Astrocyte (in vitro differentiated cells and primary cell): ENCODE results near the gene RNASEH2C. TPM values are rescaled to one million over a fixed set of nuclear protein-coding genes. Genes with fewer than 3 reads are reported as not detected.

Experiments used
- DNase-seq: peaks from one replicate; pipeline ENCODE4 v3.0.0-alpha.2; 2010; ENCODE audit warnings: low read depth
- FAIRE-seq: peaks from 2 replicates; lab custom pipeline; 2011; peaks lifted over from hg19 to GRCh38; lab: Jason Lieb, UNC
- H2AFZ ChIP-seq: 2 replicates; pipeline ENCODE4 v1.6.0; 2012; ENCODE audit warnings: low read depth, low read length, inconsistent platforms
- H3K27ac ChIP-seq: 2 replicates; pipeline ENCODE4 v1.5.1; 2011; ENCODE audit warnings: low read depth, low read length, inconsistent platforms
- H3K27me3 ChIP-seq: 2 replicates; pipeline ENCODE4 v1.6.0; 2011; ENCODE audit warnings: low read length, inconsistent platforms; ENCODE audit not compliant: insufficient read depth
- H3K36me3 ChIP-seq: 2 replicates; pipeline ENCODE4 v1.5.1; 2011; ENCODE audit warnings: low read length, inconsistent platforms; ENCODE audit not compliant: insufficient read depth
- H3K4me1 ChIP-seq: 2 replicates; pipeline ENCODE4 v1.5.1; 2011; ENCODE audit warnings: low read length, inconsistent platforms; ENCODE audit not compliant: insufficient read depth
- H3K4me2 ChIP-seq: 2 replicates; pipeline ENCODE4 v1.6.0; 2012; ENCODE audit warnings: low read length, inconsistent platforms
- H3K4me3 ChIP-seq: 2 replicates; pipeline ENCODE4 v1.5.1; 2011; ENCODE audit warnings: low read depth, mild to moderate bottlenecking, low read length, inconsistent platforms; ENCODE audit not compliant: insufficient read depth
- H3K79me2 ChIP-seq: 2 replicates; pipeline ENCODE4 v1.6.0; 2012; ENCODE audit warnings: mild to moderate bottlenecking, low read length, inconsistent platforms; ENCODE audit not compliant: insufficient read depth
- H3K9ac ChIP-seq: 2 replicates; pipeline ENCODE4 v1.6.0; 2012; ENCODE audit warnings: mild to moderate bottlenecking, low read length, inconsistent platforms
- H3K9me3 ChIP-seq: 2 replicates; pipeline ENCODE4 v1.5.1; 2012; ENCODE audit warnings: low read depth, mild to moderate bottlenecking, low read length, inconsistent platforms; ENCODE audit not compliant: insufficient read depth
- H4K20me1 ChIP-seq: 2 replicates; pipeline ENCODE4 v1.6.0; 2012; ENCODE audit warnings: low read length, inconsistent platforms; ENCODE audit not compliant: insufficient read depth
- H3K27ac Mint-ChIP-seq: one replicate; pipeline ENCODE4 v1.8.0; 2021; ENCODE audit warnings: mild to moderate bottlenecking, mixed read lengths; ENCODE audit not compliant: unreplicated experiment
- H3K27me3 Mint-ChIP-seq: one replicate; pipeline ENCODE4 v1.8.0; 2021; ENCODE audit warnings: low read depth, mixed read lengths; ENCODE audit not compliant: unreplicated experiment
- H3K36me3 Mint-ChIP-seq: one replicate; pipeline ENCODE4 v1.8.0; 2021; ENCODE audit warnings: low read depth, mixed read lengths; ENCODE audit not compliant: unreplicated experiment
- H3K4me1 Mint-ChIP-seq: one replicate; pipeline ENCODE4 v1.8.0; 2021; ENCODE audit warnings: low read depth, mixed read lengths; ENCODE audit not compliant: unreplicated experiment
- H3K4me3 Mint-ChIP-seq: one replicate; pipeline ENCODE4 v1.8.0; 2021; ENCODE audit warnings: mild to moderate bottlenecking, moderate library complexity, mixed read lengths; ENCODE audit not compliant: unreplicated experiment
- H3K9me3 Mint-ChIP-seq: one replicate; pipeline ENCODE4 v1.8.0; 2021; ENCODE audit warnings: mild to moderate bottlenecking, mixed read lengths; ENCODE audit not compliant: unreplicated experiment
- EZH2 ChIP-seq: IDR thresholded peaks from 2 replicates; pipeline ENCODE4 v1.6.1; 2012; ENCODE audit warnings: mild to moderate bottlenecking, low read length, inconsistent platforms; ENCODE audit not compliant: insufficient read depth
- total RNA-seq: library from RNA; stranded (reverse); gene quantifications from 2 replicates; pipeline ENCODE4 v1.2.1, GENCODE V29; 2021
- TF ChIP-seq, protein P1 (sequence below): IDR thresholded peaks from 2 replicates; pipeline ENCODE4 v1.5.1; 2011; ENCODE audit warnings: low read depth, mild to moderate bottlenecking, inconsistent platforms, low read length, moderate library complexity; ENCODE audit not compliant: insufficient read depth

RNASEH2C gene
- total RNA-seq, 1 donor from 2014 or later: 25.0 TPM

DNA sequence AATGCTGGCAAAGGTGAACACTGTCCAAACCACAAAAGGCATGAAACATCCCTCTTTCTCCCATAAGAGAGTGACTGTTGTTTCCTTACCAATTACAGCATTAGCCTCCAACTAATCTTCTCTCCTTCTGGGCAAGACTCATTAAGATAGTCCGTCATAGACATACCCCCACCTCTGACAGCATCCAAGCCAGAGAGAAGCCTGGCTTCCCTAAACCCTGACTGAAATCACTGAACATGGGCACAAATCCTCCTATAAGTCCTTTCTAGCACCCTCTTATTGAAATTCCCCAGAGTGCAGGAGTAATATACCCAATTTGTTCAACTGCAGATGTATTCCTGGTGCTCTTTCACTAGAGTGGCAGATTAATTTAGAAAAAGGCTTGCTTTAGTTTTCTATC lies 1.7 kb upstream of the RNASEH2C start:
- H3K4me1 Mint-ChIP-seq: peaks cover 8% of the 10 kb centered on the region
- no peaks in the 10 kb centered on the region for H3K9me3 ChIP-seq
- TF ChIP-seq, protein P1, sequence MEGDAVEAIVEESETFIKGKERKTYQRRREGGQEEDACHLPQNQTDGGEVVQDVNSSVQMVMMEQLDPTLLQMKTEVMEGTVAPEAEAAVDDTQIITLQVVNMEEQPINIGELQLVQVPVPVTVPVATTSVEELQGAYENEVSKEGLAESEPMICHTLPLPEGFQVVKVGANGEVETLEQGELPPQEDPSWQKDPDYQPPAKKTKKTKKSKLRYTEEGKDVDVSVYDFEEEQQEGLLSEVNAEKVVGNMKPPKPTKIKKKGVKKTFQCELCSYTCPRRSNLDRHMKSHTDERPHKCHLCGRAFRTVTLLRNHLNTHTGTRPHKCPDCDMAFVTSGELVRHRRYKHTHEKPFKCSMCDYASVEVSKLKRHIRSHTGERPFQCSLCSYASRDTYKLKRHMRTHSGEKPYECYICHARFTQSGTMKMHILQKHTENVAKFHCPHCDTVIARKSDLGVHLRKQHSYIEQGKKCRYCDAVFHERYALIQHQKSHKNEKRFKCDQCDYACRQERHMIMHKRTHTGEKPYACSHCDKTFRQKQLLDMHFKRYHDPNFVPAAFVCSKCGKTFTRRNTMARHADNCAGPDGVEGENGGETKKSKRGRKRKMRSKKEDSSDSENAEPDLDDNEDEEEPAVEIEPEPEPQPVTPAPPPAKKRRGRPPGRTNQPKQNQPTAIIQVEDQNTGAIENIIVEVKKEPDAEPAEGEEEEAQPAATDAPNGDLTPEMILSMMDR: no peak
- TF ChIP-seq EZH2: no peak
- H3K9ac ChIP-seq: no peak overlapping the region
- H3K4me1 ChIP-seq: peaks cover 19% of the 10 kb centered on the region
- peaks cover 1% of the 10 kb centered on the region for H3K9me3 Mint-ChIP-seq
- no peak overlapping the region for H3K27ac ChIP-seq
- FAIRE-seq (no peak), DNase-seq (no peak)
- peaks cover 32% of the 10 kb centered on the region for H3K79me2 ChIP-seq
- no peak overlapping the region for H3K4me2 ChIP-seq
- peaks cover 30% of the 10 kb centered on the region for H4K20me1 ChIP-seq
- H2AFZ ChIP-seq: no peak overlapping the region
- H3K36me3 ChIP-seq: peaks cover 9% of the 10 kb centered on the region
- no peak overlapping the region for H3K4me3 ChIP-seq
- peaks cover 6% of the 10 kb centered on the region for H3K27me3 Mint-ChIP-seq
- no peak overlapping the region for H3K27ac Mint-ChIP-seq
- peaks cover 8% of the 10 kb centered on the region for H3K36me3 Mint-ChIP-seq
- H3K4me3 Mint-ChIP-seq: no peak overlapping the region
- H3K27me3 ChIP-seq: peaks cover 6% of the 10 kb centered on the region

DNA sequence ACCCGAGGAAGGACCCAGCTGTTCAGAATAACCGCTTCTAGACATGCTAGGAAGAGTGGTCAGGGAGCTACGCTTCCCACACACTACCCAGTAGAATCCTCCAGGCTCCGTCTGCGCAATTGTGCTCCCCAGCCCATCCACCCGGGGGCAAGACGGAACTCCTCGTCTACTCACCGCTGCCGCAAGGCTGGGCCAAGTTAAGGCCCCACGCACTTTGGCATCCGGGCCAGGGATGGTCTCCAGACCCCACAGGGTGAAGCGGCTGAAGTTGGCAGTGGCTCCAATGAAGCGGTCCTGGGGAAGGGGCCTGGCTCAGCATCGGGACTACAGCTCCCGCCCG lies 757 bp downstream of the RNASEH2C start:
- Mint-ChIP-seq H3K4me3 (peak overlapping the region; percentile 95), H3K9me3 (no peaks in the 10 kb centered on the region), H3K27ac (peak overlapping the region; percentile 58), H3K4me1 (peaks cover 8% of the 10 kb centered on the region), H3K36me3 (peaks cover 17% of the 10 kb centered on the region), H3K27me3 (no peaks in the 10 kb centered on the region)
- H3K4me1 ChIP-seq: peaks cover 19% of the 10 kb centered on the region
- H3K4me2 ChIP-seq: peak overlapping the region; percentile 85
- H3K9me3 ChIP-seq: no peaks in the 10 kb centered on the region
- peak overlapping the region; percentile 82 for H2AFZ ChIP-seq
- no peak for FAIRE-seq
- H3K4me3 ChIP-seq: peak overlapping the region; percentile 71
- H3K9ac ChIP-seq: peak overlapping the region; percentile 83
- peaks cover 44% of the 10 kb centered on the region for H4K20me1 ChIP-seq
- H3K27me3 ChIP-seq: no peaks in the 10 kb centered on the region
- DNase-seq: peak; percentile 45
- TF ChIP-seq, protein P1: no peak
- TF ChIP-seq EZH2: no peak
- H3K79me2 ChIP-seq: peaks cover 49% of the 10 kb centered on the region
- H3K36me3 ChIP-seq: peaks cover 24% of the 10 kb centered on the region
- H3K27ac ChIP-seq: peak overlapping the region; percentile 66

DNA sequence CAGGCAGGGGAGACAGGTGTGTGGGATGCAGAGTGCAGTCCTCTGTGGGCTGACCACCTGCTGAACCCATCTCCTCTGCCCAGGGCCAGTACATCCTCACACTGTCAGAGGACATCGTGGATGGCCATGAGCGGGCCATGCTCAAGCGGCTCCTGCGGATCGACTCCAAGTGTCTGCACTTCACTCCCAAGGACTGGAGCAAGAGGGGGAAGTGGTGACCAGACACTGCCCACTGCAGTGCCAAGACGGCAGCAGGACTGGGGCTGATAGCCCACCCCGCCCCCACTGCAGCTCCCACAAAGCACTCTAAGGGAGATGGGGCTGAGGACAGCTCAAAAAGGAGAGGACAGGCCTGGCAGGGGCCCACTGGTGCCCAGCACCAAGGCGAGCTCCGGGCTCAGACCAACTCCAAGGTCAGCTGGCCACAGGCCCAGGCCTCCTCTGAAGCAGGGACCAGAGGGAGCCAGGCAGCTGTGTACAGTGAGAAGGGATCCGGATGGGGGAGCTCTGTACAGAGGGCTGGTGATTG lies 1.6 kb downstream of the RNASEH2C start:
- FAIRE-seq (no peak), DNase-seq (no peak)
- Histone ChIP-seq H3K36me3 (peaks cover 33% of the 10 kb centered on the region), H3K9me3 (no peaks in the 10 kb centered on the region), H3K4me3 (peak overlapping the region; percentile 71), H3K4me2 (peak overlapping the region; percentile 85), H3K79me2 (peaks cover 53% of the 10 kb centered on the region), H2AFZ (no peak overlapping the region), H3K9ac (peak overlapping the region; percentile 83), H3K4me1 (peaks cover 19% of the 10 kb centered on the region), H3K27me3 (no peaks in the 10 kb centered on the region), H3K27ac (no peak overlapping the region), H4K20me1 (peaks cover 51% of the 10 kb centered on the region)
- Mint-ChIP-seq H3K4me1 (peaks cover 8% of the 10 kb centered on the region), H3K27ac (no peak overlapping the region), H3K9me3 (no peaks in the 10 kb centered on the region), H3K27me3 (no peaks in the 10 kb centered on the region), H3K4me3 (peak overlapping the region; percentile 95), H3K36me3 (peaks cover 22% of the 10 kb centered on the region)
- TF ChIP-seq, protein P1: no peak
